Omental fat pad (tissue), 4 donors: ENCODE measurements around the gene CCDC15. TPM values are rescaled to one million over a fixed set of nuclear protein-coding genes. Genes with fewer than 3 reads are reported as not detected.

Experiments used
- ATAC-seq: fragments of 150-250 bp; one replicate; pipeline ENCODE4 v1.9.1; 2016; ENCODE audit warnings: mild to moderate bottlenecking, moderate library complexity; ENCODE audit not compliant: low FRiP score
- DNase-seq: peaks from one replicate; pipeline ENCODE4 v3.0.0-alpha.2; 2019; ENCODE audit warnings: low spot score
- CTCF ChIP-seq, 3 donors: fragments of 450-650 bp; IDR thresholded peaks; one replicate each; pipeline ENCODE4 v1.5.1; 2016 to 2017; ENCODE audit warnings: antibody characterized with exemption in 3 of 3, mild to moderate bottlenecking in 3 of 3, moderate library complexity in 2 of 3
- total RNA-seq, 4 donors: library from RNA; depleted of rRNA; stranded (reverse); fragments of >200 nt; gene quantifications; one replicate each; pipeline ENCODE4 v1.1.0, GENCODE V29; 2016

The CCDC15 gene
- total RNA-seq, 4 donors from 2014 or later: 0.88 to 2.4 (median 1.1) TPM

- no peak for DNase-seq
- TF ChIP-seq CTCF (IDR thresholded peaks at IDR 0.05): no peak
- no peak for ATAC-seq
Measured at GRCh38 chr11:124941703-124942102, 12.3 kb upstream of the CCDC15 start.

DNA sequence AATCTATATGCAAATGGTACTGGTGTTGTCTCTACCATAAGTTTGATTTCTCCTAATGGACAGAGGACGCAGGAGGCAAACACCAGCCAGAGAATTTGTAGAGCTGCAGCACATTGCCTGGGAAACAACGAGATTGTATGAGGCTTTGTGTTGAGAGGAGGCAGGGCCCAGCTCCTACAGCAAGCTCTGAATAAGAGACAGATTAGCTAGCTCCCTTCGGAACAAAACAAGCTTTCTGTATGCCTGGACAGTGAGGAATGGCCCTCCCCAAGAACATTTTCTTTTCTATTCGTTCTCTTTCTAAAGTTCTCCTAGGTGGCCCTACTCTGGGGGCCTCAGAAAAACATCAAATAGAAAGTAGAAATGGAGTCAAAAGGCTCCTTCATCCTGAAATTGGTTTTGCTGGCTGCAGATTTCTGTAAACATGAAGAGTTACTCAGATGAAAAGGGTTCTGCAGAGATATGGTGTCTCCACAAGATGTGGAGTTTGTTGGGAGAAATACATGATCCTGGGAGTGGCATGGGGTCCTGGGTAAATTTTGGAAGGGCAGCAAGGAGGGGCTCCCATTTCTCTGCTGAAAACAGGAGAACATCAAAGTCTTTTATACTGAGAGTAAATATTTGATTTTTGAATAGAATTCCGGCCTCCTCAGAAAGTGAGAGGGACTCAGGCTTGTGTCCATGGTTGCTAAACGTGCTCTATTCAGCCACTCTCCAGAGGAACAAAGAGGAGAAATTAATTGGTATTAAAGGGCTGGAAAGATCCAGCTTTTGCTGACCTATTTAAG is 11.3 kb upstream of the CCDC15 start:
- no peak for DNase-seq
- no peak for TF ChIP-seq CTCF (IDR thresholded peaks at IDR 0.05)
- no peak for ATAC-seq

DNA sequence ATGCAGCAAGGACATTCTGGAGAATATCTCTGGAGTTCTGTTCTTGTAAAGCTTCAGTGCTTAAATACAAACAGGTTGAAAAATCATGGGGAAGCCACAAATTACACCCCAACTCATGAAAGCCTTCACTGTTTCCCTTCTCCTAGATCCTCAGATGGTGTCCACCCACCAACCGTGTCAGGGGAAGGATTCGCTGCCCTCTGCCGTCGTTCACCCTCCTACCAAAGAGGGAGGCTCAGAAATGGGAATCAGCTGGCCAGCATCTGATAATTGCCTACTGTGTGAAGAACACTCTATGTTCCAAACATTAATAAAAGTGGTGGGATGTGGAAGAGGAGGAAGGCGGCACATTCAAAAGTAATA is 10.8 kb upstream of the CCDC15 start:
- DNase-seq: no peak
- ATAC-seq: no peak
- no peak for TF ChIP-seq CTCF (IDR thresholded peaks at IDR 0.05)

GRCh38 chr11:124943741-124944140 is 10.3 kb upstream of the CCDC15 start:
- no peak for TF ChIP-seq CTCF (IDR thresholded peaks at IDR 0.05)
- no peak for ATAC-seq
- DNase-seq: no peak

GRCh38 chr11:124944565-124944964 is 9.4 kb upstream of the CCDC15 start:
- ATAC-seq (no peak), DNase-seq (no peak)
- no peak for TF ChIP-seq CTCF (IDR thresholded peaks at IDR 0.05)

DNA sequence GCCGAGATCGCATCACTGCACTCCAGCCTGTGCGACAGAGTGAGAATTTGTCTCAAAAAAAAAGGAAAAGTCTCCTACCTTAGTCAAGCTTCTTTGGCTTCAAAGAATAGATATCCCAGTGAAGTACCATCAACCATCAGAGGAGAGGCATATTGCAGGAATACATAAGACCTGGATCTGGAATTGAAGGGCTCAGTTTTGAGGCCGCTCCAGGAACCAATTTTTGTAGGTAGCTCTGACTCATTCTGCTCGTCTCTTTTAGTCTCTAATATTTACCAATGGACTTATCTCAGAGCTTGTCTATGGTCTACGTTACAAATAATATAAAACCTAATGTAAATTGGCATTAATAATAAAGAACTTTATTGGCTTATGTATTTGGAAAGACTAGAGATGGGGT is 8.2 kb upstream of the CCDC15 start:
- no peak for TF ChIP-seq CTCF (IDR thresholded peaks at IDR 0.05)
- DNase-seq (no peak), ATAC-seq (no peak)

GRCh38 chr11:124946735-124947141 is 7.3 kb upstream of the CCDC15 start:
- ATAC-seq (no peak), DNase-seq (no peak)
- TF ChIP-seq CTCF (IDR thresholded peaks at IDR 0.05): no peak
